HEK293 (cell line): Measurements from ENCODE around the gene ZBTB48.
A peak's percentile ranks its signal among the peaks of the same experiment; 100 is the strongest.

Source experiments
- CTCF ChIA-PET: fragments of 350-600 bp; formaldehyde crosslinking; extraction: SDS; loops from one replicate; lab custom pipeline; 2021; ENCODE audit warnings: antibody characterized with exemption; lab: Yijun Ruan, JAX
- POLR2A ChIA-PET: fragments of 300-600 bp; formaldehyde crosslinking; extraction: SDS; loops from one replicate; lab custom pipeline; 2020; ENCODE audit warnings: antibody characterized with exemption, inconsistent platforms; lab: Yijun Ruan, JAX
- H3K27ac ChIP-seq: fragments of 200-500 bp; sonication (Bioruptor generic); 2 replicates; pipeline ENCODE4 v1.5.1; 2014; ENCODE audit warnings: low read depth, low read length, control low read depth, inconsistent platforms; ENCODE audit errors: extremely low read depth
- H3K36me3 ChIP-seq, 2 experiments: fragments of 200-500 bp in 1 of 2; sonication (Bioruptor generic) in 1 of 2; 1 replicate in 1 of 2; 2 replicates in 1 of 2; pipeline ENCODE4 v1.5.1; 2014 to 2017; ENCODE audit warnings: inconsistent platforms in 2 of 2, low read length in 2 of 2; ENCODE audit not compliant: control insufficient read depth in 2 of 2, insufficient read depth in 1 of 2
- H3K4me1 ChIP-seq: fragments of 200-500 bp; sonication (Bioruptor generic); 2 replicates; pipeline ENCODE4 v1.5.1; 2014; ENCODE audit warnings: mild to moderate bottlenecking, low read length, inconsistent platforms; ENCODE audit not compliant: control insufficient read depth, insufficient read depth
- H3K4me3 ChIP-seq: 2 replicates; pipeline ENCODE4 v1.5.1; 2011; ENCODE audit warnings: low read depth, mild to moderate bottlenecking, control low read depth, low read length, moderate library complexity
- H3K9me3 ChIP-seq: fragments of 200-500 bp; sonication (Bioruptor generic); 2 replicates; pipeline ENCODE4 v1.5.1; 2014; ENCODE audit warnings: low read depth, low read length, inconsistent platforms; ENCODE audit not compliant: control insufficient read depth, insufficient read depth
- EGR2 ChIP-seq: fragments of 450-650 bp; formaldehyde crosslinking; IDR thresholded peaks from 2 replicates; pipeline ENCODE4 v1.5.1; 2016; ENCODE audit warnings: low read depth, missing biosample characterization, missing genetic modification characterization
- PRDM1 ChIP-seq: fragments of 450-650 bp; formaldehyde crosslinking; IDR thresholded peaks from 2 replicates; pipeline ENCODE4; 2016; ENCODE audit warnings: missing biosample characterization, missing genetic modification characterization
- SCRT2 ChIP-seq: fragments of 450-650 bp; formaldehyde crosslinking; IDR thresholded peaks from 2 replicates; pipeline ENCODE4 v1.5.1; 2016; ENCODE audit warnings: missing biosample characterization, missing genetic modification characterization
- ZBTB11 ChIP-seq: fragments of 450-650 bp; formaldehyde crosslinking; conservative IDR thresholded peaks from 2 replicates; pipeline ENCODE4 v1.5.1; 2016; ENCODE audit warnings: low read depth, missing biosample characterization, missing genetic modification characterization
- ZNF404 ChIP-seq: fragments of 450-650 bp; formaldehyde crosslinking; IDR thresholded peaks from 2 replicates; pipeline ENCODE4 v1.5.1; 2017; ENCODE audit warnings: missing biosample characterization, missing genetic modification characterization
- ZNF600 ChIP-seq: fragments of 450-650 bp; formaldehyde crosslinking; IDR thresholded peaks from 2 replicates; pipeline ENCODE4 v1.5.1; 2016; ENCODE audit warnings: missing biosample characterization, missing genetic modification characterization
- ZNF660 ChIP-seq: fragments of 450-650 bp; IDR thresholded peaks from 2 replicates; pipeline ENCODE4 v1.5.1; 2018; ENCODE audit warnings: missing biosample characterization, mild to moderate bottlenecking, missing genetic modification characterization
- ZNF664 ChIP-seq: fragments of 450-650 bp; formaldehyde crosslinking; IDR thresholded peaks from 2 replicates; pipeline ENCODE4 v1.5.1; 2016; ENCODE audit warnings: missing biosample characterization, missing genetic modification characterization
- TF ChIP-seq, protein P1 (sequence below): fragments of 450-650 bp; formaldehyde crosslinking; IDR thresholded peaks from 2 replicates; pipeline ENCODE4 v1.5.1; 2017; ENCODE audit warnings: missing biosample characterization, missing genetic modification characterization
- TF ChIP-seq, protein P2 (sequence below): fragments of 450-650 bp; formaldehyde crosslinking; IDR thresholded peaks from 2 replicates; pipeline ENCODE4 v1.5.1; 2016; ENCODE audit warnings: missing biosample characterization, missing genetic modification characterization

The ZBTB48 gene

GRCh38 chr1:6545276-6546112 lies 34.3 kb upstream of the ZBTB48 start:
- H3K4me3 ChIP-seq: no peak overlapping the region
- H3K36me3 ChIP-seq: peaks cover 46 to 98% of the 10 kb centered on the region in 2 experiments
- no peak overlapping the region for H3K27ac ChIP-seq
- H3K4me1 ChIP-seq: no peaks in the 10 kb centered on the region
- ChIA-PET POLR2A (no interaction called here), CTCF (no interaction called here)
- TF ChIP-seq ZBTB11 (tag by site-specific recombination): no peak
- TF ChIP-seq SCRT2 (tag by site-specific recombination): peak; percentile 32; the same call in 1 of the 2 replicates
- no peak for TF ChIP-seq ZNF404
- H3K9me3 ChIP-seq: no peaks in the 10 kb centered on the region

DNA sequence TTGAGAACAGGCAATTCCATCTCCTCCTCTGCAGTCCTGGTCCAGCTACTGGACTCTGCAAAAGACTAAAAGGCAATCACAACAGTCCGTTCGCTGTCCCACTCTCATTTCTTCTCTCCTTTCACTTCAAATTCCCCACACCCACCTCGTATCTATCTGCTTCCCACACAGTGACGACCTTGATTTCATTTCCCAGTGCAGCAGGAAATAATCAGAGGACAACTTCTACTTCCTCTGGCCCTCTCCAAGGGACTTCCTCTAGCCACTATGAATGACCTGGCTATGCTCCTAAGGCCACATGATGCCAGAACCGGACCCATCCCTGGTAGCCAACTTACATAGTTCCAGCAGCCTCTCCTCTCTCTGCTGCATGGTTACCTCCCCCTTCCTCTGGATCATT lies 33.5 kb upstream of the ZBTB48 start:
- no peaks in the 10 kb centered on the region for H3K4me1 ChIP-seq
- CTCF ChIA-PET: interaction anchor here (0.7 kb wide), 2 partner anchors 8 to 965 kb away, joined by 3 read pairs; partner anchors contain the start of gene NOL9
- POLR2A ChIA-PET: no interaction called here
- peaks cover 38 to 98% of the 10 kb centered on the region in 2 experiments for H3K36me3 ChIP-seq
- H3K27ac ChIP-seq: no peak overlapping the region
- H3K9me3 ChIP-seq: no peaks in the 10 kb centered on the region
- TF ChIP-seq ZNF600 (tag by site-specific recombination): 0 out of 2 replicates have a peak, but pooled peaks have one; percentile 10
- TF ChIP-seq, protein P1, sequence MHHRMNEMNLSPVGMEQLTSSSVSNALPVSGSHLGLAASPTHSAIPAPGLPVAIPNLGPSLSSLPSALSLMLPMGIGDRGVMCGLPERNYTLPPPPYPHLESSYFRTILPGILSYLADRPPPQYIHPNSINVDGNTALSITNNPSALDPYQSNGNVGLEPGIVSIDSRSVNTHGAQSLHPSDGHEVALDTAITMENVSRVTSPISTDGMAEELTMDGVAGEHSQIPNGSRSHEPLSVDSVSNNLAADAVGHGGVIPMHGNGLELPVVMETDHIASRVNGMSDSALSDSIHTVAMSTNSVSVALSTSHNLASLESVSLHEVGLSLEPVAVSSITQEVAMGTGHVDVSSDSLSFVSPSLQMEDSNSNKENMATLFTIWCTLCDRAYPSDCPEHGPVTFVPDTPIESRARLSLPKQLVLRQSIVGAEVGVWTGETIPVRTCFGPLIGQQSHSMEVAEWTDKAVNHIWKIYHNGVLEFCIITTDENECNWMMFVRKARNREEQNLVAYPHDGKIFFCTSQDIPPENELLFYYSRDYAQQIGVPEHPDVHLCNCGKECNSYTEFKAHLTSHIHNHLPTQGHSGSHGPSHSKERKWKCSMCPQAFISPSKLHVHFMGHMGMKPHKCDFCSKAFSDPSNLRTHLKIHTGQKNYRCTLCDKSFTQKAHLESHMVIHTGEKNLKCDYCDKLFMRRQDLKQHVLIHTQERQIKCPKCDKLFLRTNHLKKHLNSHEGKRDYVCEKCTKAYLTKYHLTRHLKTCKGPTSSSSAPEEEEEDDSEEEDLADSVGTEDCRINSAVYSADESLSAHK (tag by site-specific recombination): no peak
- TF ChIP-seq PRDM1: peak; percentile 55
- TF ChIP-seq EGR2 (tag by site-specific recombination): peak; percentile 62
- no peak overlapping the region for H3K4me3 ChIP-seq

DNA sequence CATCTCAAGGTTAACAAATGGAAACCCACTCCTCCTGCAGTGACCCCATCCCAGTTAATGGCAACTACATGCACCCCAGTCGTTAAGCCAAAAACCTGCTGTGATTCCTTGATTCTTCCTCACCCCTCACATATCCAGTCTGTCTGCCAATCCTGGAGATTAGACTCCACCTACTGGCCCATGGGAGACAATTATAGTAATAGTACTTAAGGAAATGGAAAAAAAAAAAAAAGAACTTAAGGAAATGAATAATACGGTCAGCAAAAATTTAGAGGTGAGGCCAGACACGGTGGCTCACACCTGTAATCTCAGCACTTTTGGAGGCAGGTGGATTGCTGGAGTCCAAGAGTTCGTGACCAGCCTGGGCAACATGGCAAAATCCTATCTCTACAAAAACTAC lies 32.5 kb upstream of the ZBTB48 start:
- Histone ChIP-seq H3K36me3 (peaks cover 34 to 92% of the 10 kb centered on the region in 2 experiments), H3K9me3 (no peaks in the 10 kb centered on the region), H3K4me1 (no peaks in the 10 kb centered on the region), H3K27ac (no peak overlapping the region)
- ChIA-PET POLR2A (interaction anchor here (1.1 kb wide), 1 partner anchor 24 kb away, joined by 3 read pairs; no protein-coding TSS in a partner anchor), CTCF (interaction anchor here (0.6 kb wide), 1 partner anchor 30 kb away, joined by 4 read pairs; no protein-coding TSS in a partner anchor)
- TF ChIP-seq ZNF664 (tag by site-specific recombination) (0 out of 2 replicates have a peak, but pooled peaks have one; percentile 10), ZNF660 (no peak), PRDM1 (no peak)
- TF ChIP-seq, protein P2, sequence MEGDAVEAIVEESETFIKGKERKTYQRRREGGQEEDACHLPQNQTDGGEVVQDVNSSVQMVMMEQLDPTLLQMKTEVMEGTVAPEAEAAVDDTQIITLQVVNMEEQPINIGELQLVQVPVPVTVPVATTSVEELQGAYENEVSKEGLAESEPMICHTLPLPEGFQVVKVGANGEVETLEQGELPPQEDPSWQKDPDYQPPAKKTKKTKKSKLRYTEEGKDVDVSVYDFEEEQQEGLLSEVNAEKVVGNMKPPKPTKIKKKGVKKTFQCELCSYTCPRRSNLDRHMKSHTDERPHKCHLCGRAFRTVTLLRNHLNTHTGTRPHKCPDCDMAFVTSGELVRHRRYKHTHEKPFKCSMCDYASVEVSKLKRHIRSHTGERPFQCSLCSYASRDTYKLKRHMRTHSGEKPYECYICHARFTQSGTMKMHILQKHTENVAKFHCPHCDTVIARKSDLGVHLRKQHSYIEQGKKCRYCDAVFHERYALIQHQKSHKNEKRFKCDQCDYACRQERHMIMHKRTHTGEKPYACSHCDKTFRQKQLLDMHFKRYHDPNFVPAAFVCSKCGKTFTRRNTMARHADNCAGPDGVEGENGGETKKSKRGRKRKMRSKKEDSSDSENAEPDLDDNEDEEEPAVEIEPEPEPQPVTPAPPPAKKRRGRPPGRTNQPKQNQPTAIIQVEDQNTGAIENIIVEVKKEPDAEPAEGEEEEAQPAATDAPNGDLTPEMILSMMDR (tag by site-specific recombination): peak; percentile 42; the same call in 1 of the 2 replicates
- TF ChIP-seq, all 188 proteins: peak for 2
- no peak overlapping the region for H3K4me3 ChIP-seq
